ENCODE measurements around the gene BCL2A1. TPM values are rescaled to one million over a fixed set of nuclear protein-coding genes. Genes with fewer than 3 reads are reported as not detected.
"Not testable (repeated sequence)": the region's sequence is repeated elsewhere in the genome, so short reads cannot be mapped to it uniquely, and the experiment has no call there.

The BCL2A1 gene
- total RNA-seq, 3 donors from 2014 or later = 1.0 to 5.6 (median 1.8) TPM

GRCh38 chr15:79932447-79932846 is 38.5 kb downstream of the BCL2A1 start:
- no peaks in the 10 kb centered on the region for H3K36me3 ChIP-seq (ENCODE audit: low read depth)
- intact Hi-C loops (cut with DNase I, micrococcal nuclease) = no loop called here
- no peak overlapping the region for H3K4me3 ChIP-seq
- H3K4me1 ChIP-seq (ENCODE audit: low read depth) = no peaks in the 10 kb centered on the region
- no peak for DNase-seq
- TF ChIP-seq CTCF (IDR thresholded peaks at IDR 0.05) = no peak
- ATAC-seq = no peak
- H3K9me3 ChIP-seq = no peaks in the 10 kb centered on the region

GRCh38 chr15:79930516-79930915 is 40.5 kb downstream of the BCL2A1 start:
- H3K4me3 ChIP-seq = no peak overlapping the region
- H3K36me3 ChIP-seq (ENCODE audit: low read depth) = no peaks in the 10 kb centered on the region
- no peak for TF ChIP-seq CTCF (IDR thresholded peaks at IDR 0.05)
- H3K9me3 ChIP-seq = no peaks in the 10 kb centered on the region
- intact Hi-C loops (cut with DNase I, micrococcal nuclease) = no loop called here
- DNase-seq (no peak), ATAC-seq (no peak)
- no peaks in the 10 kb centered on the region for H3K4me1 ChIP-seq (ENCODE audit: low read depth)

GRCh38 chr15:79929412-79929811 is 41.6 kb downstream of the BCL2A1 start:
- Histone ChIP-seq H3K36me3 (ENCODE audit: low read depth) (no peaks in the 10 kb centered on the region), H3K9me3 (no peaks in the 10 kb centered on the region), H3K4me1 (ENCODE audit: low read depth) (peaks cover 3% of the 10 kb centered on the region), H3K4me3 (no peak overlapping the region)
- DNase-seq = no peak
- no peak for ATAC-seq
- intact Hi-C loops (cut with DNase I, micrococcal nuclease) = no loop called here
- no peak for TF ChIP-seq CTCF (IDR thresholded peaks at IDR 0.05)

- H3K4me1 ChIP-seq (ENCODE audit: low read depth); ATAC-seq; intact Hi-C loops (cut with DNase I, micrococcal nuclease); H3K9me3 ChIP-seq; DNase-seq; H3K4me3 ChIP-seq; H3K36me3 ChIP-seq (ENCODE audit: low read depth): not testable (repeated sequence)
Measured at GRCh38 chr15:79926116-79926515, 44.9 kb downstream of the BCL2A1 start.

- intact Hi-C loops (cut with DNase I, micrococcal nuclease) = no loop called here
- ATAC-seq = no peak
- H3K36me3 ChIP-seq (ENCODE audit: low read depth) = no peaks in the 10 kb centered on the region
- DNase-seq = peak; percentile 22 to 58 (median 44)
- peak overlapping the region; percentile 91 for H3K4me3 ChIP-seq
- peaks cover 10% of the 10 kb centered on the region for H3K4me1 ChIP-seq (ENCODE audit: low read depth)
- H3K9me3 ChIP-seq = peaks cover 25% of the 10 kb centered on the region
- TF ChIP-seq CTCF (IDR thresholded peaks at IDR 0.05) = no peak
Measured at GRCh38 chr15:79924379-79924778, 46.6 kb downstream of the BCL2A1 start.

- DNase-seq = peak; percentile 98 to 100 (median 99)
- TF ChIP-seq CTCF (IDR thresholded peaks at IDR 0.05) = no peak
- intact Hi-C loops (cut with DNase I, micrococcal nuclease) = no loop called here
- H3K36me3 ChIP-seq (ENCODE audit: low read depth) = no peaks in the 10 kb centered on the region
- H3K9me3 ChIP-seq = peaks cover 33% of the 10 kb centered on the region
- H3K4me3 ChIP-seq = peak overlapping the region; percentile 91
- peak; percentile 99 for ATAC-seq
- H3K4me1 ChIP-seq (ENCODE audit: low read depth) = peaks cover 10% of the 10 kb centered on the region
Measured at GRCh38 chr15:79923515-79924169, 47.4 kb downstream of the BCL2A1 start.
